H9 (cell line): Measurements from ENCODE around the gene ANKUB1. TPM values are rescaled to one million over a fixed set of nuclear protein-coding genes. Genes with fewer than 3 reads are reported as not detected.

Experiments
- DNase-seq: peaks from one replicate; pipeline ENCODE4 v3.0.0-alpha.2; 2017
- H2AFZ ChIP-seq: one replicate; pipeline ENCODE4 v1.6.1; 2013; ENCODE audit warnings: mild to moderate bottlenecking, low read length, control low read depth, moderate library complexity
- H2AK5ac ChIP-seq: 2 replicates; pipeline ENCODE4 v1.6.1; 2013; ENCODE audit warnings: low read length, control low read depth, mixed read lengths; ENCODE audit not compliant: insufficient read length
- H2BK120ac ChIP-seq: one replicate; pipeline ENCODE4 v1.6.1; 2013; ENCODE audit warnings: low read depth, mild to moderate bottlenecking, low read length, control low read depth, inconsistent platforms; ENCODE audit not compliant: poor library complexity, severe bottlenecking
- H2BK12ac ChIP-seq: 2 replicates; pipeline ENCODE4 v1.6.1; 2013; ENCODE audit warnings: low read length, control low read depth, mixed read lengths, low read depth; ENCODE audit not compliant: insufficient read length
- H2BK15ac ChIP-seq: 2 replicates; pipeline ENCODE4 v1.6.1; 2013; ENCODE audit warnings: low read depth, low read length, control low read depth
- H2BK20ac ChIP-seq: one replicate; pipeline ENCODE4 v1.6.1; 2013; ENCODE audit warnings: low read depth, mild to moderate bottlenecking, low read length, control low read depth, inconsistent platforms; ENCODE audit not compliant: poor library complexity, severe bottlenecking
- H2BK5ac ChIP-seq: 2 replicates; pipeline ENCODE4 v1.6.1; 2013; ENCODE audit warnings: low read length, control low read depth, mixed read lengths; ENCODE audit not compliant: insufficient read length
- H3K14ac ChIP-seq: 2 replicates; pipeline ENCODE4 v1.6.1; 2013; ENCODE audit warnings: low read length, control low read depth; ENCODE audit not compliant: insufficient read depth
- H3K18ac ChIP-seq: 2 replicates; pipeline ENCODE4 v1.6.1; 2013; ENCODE audit warnings: low read depth, mild to moderate bottlenecking, mixed read lengths, low read length, control low read depth; ENCODE audit not compliant: insufficient read length
- H3K23ac ChIP-seq: 2 replicates; pipeline ENCODE4 v1.6.1; 2013; ENCODE audit warnings: low read length, control low read depth, mixed read lengths, low read depth; ENCODE audit not compliant: insufficient read length
- H3K23me2 ChIP-seq: 2 replicates; pipeline ENCODE4 v1.6.1; 2013; ENCODE audit warnings: low read depth, mild to moderate bottlenecking, mixed read lengths, low read length, control low read depth; ENCODE audit not compliant: insufficient read length, poor library complexity, severe bottlenecking
- H3K27ac ChIP-seq: 2 replicates; pipeline ENCODE4 v1.5.1; 2013; ENCODE audit warnings: low read length, control low read depth, mixed read lengths, low read depth; ENCODE audit not compliant: insufficient read length
- H3K27me3 ChIP-seq: 2 replicates; pipeline ENCODE4 v1.6.1; 2013; ENCODE audit warnings: low read length, control low read depth, inconsistent platforms; ENCODE audit not compliant: insufficient read depth
- H3K4ac ChIP-seq: 2 replicates; pipeline ENCODE4 v1.6.1; 2013; ENCODE audit warnings: low read depth, mild to moderate bottlenecking, control low read depth, inconsistent platforms, low read length, moderate library complexity
- H3K4me1 ChIP-seq: 2 replicates; pipeline ENCODE4 v1.6.1; 2013; ENCODE audit warnings: low read length, control low read depth, inconsistent platforms; ENCODE audit not compliant: insufficient read depth
- H3K4me2 ChIP-seq: 2 replicates; pipeline ENCODE4 v1.6.1; 2013; ENCODE audit warnings: low read length, control low read depth, mixed read lengths; ENCODE audit not compliant: insufficient read length, insufficient read depth
- H3K56ac ChIP-seq: 2 replicates; pipeline ENCODE4 v1.6.1; 2013; ENCODE audit warnings: low read depth, mild to moderate bottlenecking, mixed read lengths, low read length, control low read depth; ENCODE audit not compliant: insufficient read length
- H3K79me1 ChIP-seq: 2 replicates; pipeline ENCODE4 v1.6.1; 2013; ENCODE audit warnings: low read depth, mild to moderate bottlenecking, moderate library complexity, low read length, control low read depth, inconsistent platforms; ENCODE audit not compliant: insufficient read depth, poor library complexity, severe bottlenecking
- H3K79me2 ChIP-seq: 2 replicates; pipeline ENCODE4 v1.6.1; 2013; ENCODE audit warnings: low read length, control low read depth, inconsistent platforms; ENCODE audit not compliant: insufficient read depth
- H3K9ac ChIP-seq: 2 replicates; pipeline ENCODE4 v1.6.1; 2013; ENCODE audit warnings: low read length, control low read depth, mixed read lengths; ENCODE audit not compliant: insufficient read length; ENCODE audit errors: extremely low read depth
- H3K9me3 ChIP-seq: one replicate; pipeline ENCODE4 v1.6.1; 2013; ENCODE audit warnings: low read depth, low read length, inconsistent platforms; ENCODE audit not compliant: control insufficient read depth
- H3T11ph ChIP-seq: one replicate; pipeline ENCODE4 v1.6.1; 2013; ENCODE audit warnings: mild to moderate bottlenecking, low read length, control low read depth, inconsistent platforms
- H4K20me1 ChIP-seq: one replicate; pipeline ENCODE4 v1.6.1; 2013; ENCODE audit not compliant: control insufficient read depth, insufficient read length, insufficient read depth
- H4K5ac ChIP-seq: 2 replicates; pipeline ENCODE4 v1.6.1; 2013; ENCODE audit warnings: low read depth, mild to moderate bottlenecking, mixed read lengths, low read length, control low read depth; ENCODE audit not compliant: insufficient read length
- H4K8ac ChIP-seq: replicated peaks from 2 replicates; pipeline ENCODE4 v1.6.1; 2013; ENCODE audit warnings: low read length, control low read depth, mixed read lengths, low read depth; ENCODE audit not compliant: insufficient read length
- H4K91ac ChIP-seq: 2 replicates; pipeline ENCODE4 v1.6.1; 2013; ENCODE audit warnings: low read depth, mild to moderate bottlenecking, moderate library complexity, mixed read lengths, low read length, control low read depth; ENCODE audit not compliant: insufficient read length
- H3K27ac Mint-ChIP-seq, 3 experiments: 2 replicates in 2 of 3; 3 replicates in 1 of 3; pipeline ENCODE4 v1.8.0; 2020 to 2021; ENCODE audit warnings: mixed read lengths in 3 of 3, mild to moderate bottlenecking in 1 of 3, moderate library complexity in 1 of 3
- H3K27me3 Mint-ChIP-seq: 2 replicates; pipeline ENCODE4 v1.8.0; 2021; ENCODE audit warnings: low read depth, mild to moderate bottlenecking, moderate library complexity, mixed read lengths
- H3K36me3 Mint-ChIP-seq, 3 experiments: 2 replicates in 2 of 3; 3 replicates in 1 of 3; pipeline ENCODE4 v1.8.0; 2020 to 2021; ENCODE audit warnings: low read depth in 3 of 3, mixed read lengths in 3 of 3; ENCODE audit not compliant: insufficient read depth in 1 of 3
- H3K4me1 Mint-ChIP-seq, 2 experiments: 2 replicates each; pipeline ENCODE4 v1.8.0; 2020; ENCODE audit warnings: mixed read lengths in 2 of 2
- H3K4me3 Mint-ChIP-seq, 2 experiments: 2 replicates in 1 of 2; 3 replicates in 1 of 2; pipeline ENCODE4 v1.8.0; 2020 to 2021; ENCODE audit warnings: mild to moderate bottlenecking in 2 of 2, mixed read lengths in 2 of 2, moderate library complexity in 1 of 2
- H3K9me3 Mint-ChIP-seq, 2 experiments: 2 replicates in 1 of 2; 3 replicates in 1 of 2; pipeline ENCODE4 v1.8.0; 2020; ENCODE audit warnings: mild to moderate bottlenecking in 2 of 2, mixed read lengths in 2 of 2, moderate library complexity in 1 of 2
- CTCF ChIP-seq: fragments of 200-600 bp; sonication (generic); conservative IDR thresholded peaks from 3 replicates; pipeline ENCODE4 v1.8.0; 2021; ENCODE audit warnings: antibody characterized with exemption, mild to moderate bottlenecking
- WGBS: extraction: QIAGEN DNeasy Blood & Tissue Kit; methylation state at CpG from one replicate; pipeline ENCODE4 v1.1.7; 2013; ENCODE audit warnings: missing lambda C conversion rate, low lambda C conversion rate, mixed read lengths; ENCODE audit not compliant: insufficient read length; ENCODE audit errors: extremely low coverage; 5-methylcytosine and 5-hydroxymethylcytosine counted together
- total RNA-seq: library from RNA; stranded (reverse); gene quantifications from 2 replicates; pipeline ENCODE4 v1.2.1, GENCODE V29; 2021

The ANKUB1 gene
- total RNA-seq, 1 experiment from 2014 or later = not detected

- Mint-ChIP-seq H3K36me3 (peaks cover 6 to 35% (median 30%) of the 10 kb centered on the region in 3 experiments; a peak in 6 of 7 replicates), H3K9me3 (no peaks in the 10 kb centered on the region; a peak in 1 of 5 replicates), H3K27ac (peak within 1 kb of the TSS; percentile 95 to 98 (median 96)), H3K27me3 (no peaks in the 10 kb centered on the region), H3K4me3 (peak within 1 kb of the TSS; percentile 98 to 99), H3K4me1 (peaks cover 4 to 6% of the 10 kb centered on the region in 2 experiments)
- Histone ChIP-seq H2BK120ac (no peak within 1 kb of the TSS), H3K27ac (no peak within 1 kb of the TSS), H2BK5ac (no peak within 1 kb of the TSS), H4K8ac (no peak within 1 kb of the TSS), H2AFZ (no peak within 1 kb of the TSS), H3K23ac (no peak within 1 kb of the TSS), H3K4me1 (no peaks in the 10 kb centered on the region), H3K79me2 (0 out of 2 replicates have a peak, but pooled peaks cover 1% of the 10 kb centered on the region), H3K14ac (peak within 1 kb of the TSS; percentile 90), H3K4me2 (peak within 1 kb of the TSS; percentile 94), H2BK15ac (no peak within 1 kb of the TSS), H2BK20ac (no peak within 1 kb of the TSS), H3K4ac (no peak within 1 kb of the TSS), H3K27me3 (no peaks in the 10 kb centered on the region), H2AK5ac (no peak within 1 kb of the TSS), H3K23me2 (peaks cover 4% of the 10 kb centered on the region), H3T11ph (no peak within 1 kb of the TSS), H3K56ac (no peak within 1 kb of the TSS), H3K9ac (peak within 1 kb of the TSS; percentile 89), H2BK12ac (no peak within 1 kb of the TSS), H4K20me1 (no peaks in the 10 kb centered on the region), H3K18ac (peak within 1 kb of the TSS; percentile 78), H4K5ac (no peak within 1 kb of the TSS), H3K79me1 (no peaks in the 10 kb centered on the region), H3K9me3 (no peaks in the 10 kb centered on the region), H4K91ac (no peak within 1 kb of the TSS)
- TF ChIP-seq CTCF = peak; percentile 52; the same call in 2 of the 3 replicates
- DNase-seq = peak; percentile 84
- WGBS = no CpG with 5 or more reads among the region's 52 CpGs
These were observed 40.1 kb downstream of the ANKUB1 start, which contains the start of gene COMMD2 for GRCh38 chr3:149752051-149752787. COMMD2 (minus strand) TSS chr3:149752489; CDS start chr3:149752444, 45 bp downstream.
